Liver (tissue), 9 donors: Measurements from ENCODE around the gene DPP6. TPM values are rescaled to one million over a fixed set of nuclear protein-coding genes. Genes with fewer than 3 reads are reported as not detected.
A peak's percentile ranks its signal among the peaks of the same experiment; 100 is the strongest.

Experiments used
- DNase-seq: peaks from one replicate; pipeline ENCODE4 v3.0.0-alpha.2; 2017; ENCODE audit warnings: low spot score
- H3K27ac ChIP-seq, 2 donors: one replicate each; pipeline ENCODE4 v1.7.0; 2013; ENCODE audit warnings: inconsistent platforms in 2 of 2, low read length in 2 of 2, control low read depth in 1 of 2, low read depth in 1 of 2, mild to moderate bottlenecking in 1 of 2
- H3K27me3 ChIP-seq, 4 donors: one replicate each; pipeline versions ENCODE4 v1.6.1 to v1.7.0; 2013; ENCODE audit warnings: low read length in 3 of 4, inconsistent platforms in 1 of 4, mild to moderate bottlenecking in 1 of 4, moderate library complexity in 1 of 4; ENCODE audit not compliant: control insufficient read depth in 4 of 4, insufficient read depth in 4 of 4
- H3K36me3 ChIP-seq, 4 donors: one replicate each; pipeline versions ENCODE4 v1.6.1 to v1.7.0; 2013; ENCODE audit warnings: low read length in 3 of 4, mild to moderate bottlenecking in 3 of 4, low read depth in 1 of 4, moderate library complexity in 1 of 4; ENCODE audit not compliant: control insufficient read depth in 4 of 4, insufficient read depth in 3 of 4
- H3K4me1 ChIP-seq, 4 donors: one replicate each; pipeline versions ENCODE4 v1.6.1 to v1.7.0; 2013; ENCODE audit warnings: low read length in 3 of 4, mild to moderate bottlenecking in 3 of 4, moderate library complexity in 1 of 4; ENCODE audit not compliant: control insufficient read depth in 4 of 4, insufficient read depth in 4 of 4
- H3K4me3 ChIP-seq, 3 donors: one replicate each; pipeline versions ENCODE4 v1.6.1 to v1.7.0; 2013; ENCODE audit warnings: low read length in 3 of 3, control low read depth in 1 of 3, low read depth in 1 of 3, mild to moderate bottlenecking in 1 of 3
- H3K9ac ChIP-seq, 2 donors: one replicate each; pipeline ENCODE4 v1.7.0; 2013; ENCODE audit warnings: low read length in 2 of 2, mild to moderate bottlenecking in 2 of 2, moderate library complexity in 2 of 2, control low read depth in 1 of 2, low read depth in 1 of 2
- H3K9me3 ChIP-seq, 4 donors: one replicate each; pipeline versions ENCODE4 v1.6.1 to v1.7.0; 2013; ENCODE audit warnings: low read length in 3 of 4; ENCODE audit not compliant: control insufficient read depth in 4 of 4
- ATF3 ChIP-seq: IDR thresholded peaks from 2 replicates; pipeline ENCODE4 v1.6.1; 2016; ENCODE audit warnings: antibody characterized with exemption
- CTCF ChIP-seq: fragments of 150-350 bp; IDR thresholded peaks from 2 replicates; pipeline ENCODE4 v1.5.1; 2017; ENCODE audit warnings: improper control_type of control experiment, low read depth, low read length; ENCODE audit not compliant: missing input control
- EGR1 ChIP-seq, 2 donors: IDR thresholded peaks; 2 replicates each; pipeline ENCODE4 v1.6.1; 2016 to 2018; ENCODE audit warnings: antibody characterized with exemption in 2 of 2, low read depth in 2 of 2
- FOXA2 ChIP-seq: IDR thresholded peaks from 2 replicates; pipeline ENCODE4 v1.6.1; 2016; ENCODE audit warnings: antibody characterized with exemption
- GABPA ChIP-seq, 2 donors: IDR thresholded peaks in 1 of 2; conservative IDR thresholded peaks in 1 of 2; 2 replicates each; pipeline ENCODE4 v1.6.1; 2016; ENCODE audit warnings: antibody characterized with exemption in 2 of 2, mild to moderate bottlenecking in 1 of 2, moderate library complexity in 1 of 2
- HNF4A ChIP-seq, 2 donors: conservative IDR thresholded peaks; 2 replicates each; pipeline ENCODE4 v1.6.1; 2016; ENCODE audit warnings: antibody characterized with exemption in 2 of 2, mild to moderate bottlenecking in 2 of 2
- HNF4G ChIP-seq: IDR thresholded peaks from 2 replicates; pipeline ENCODE4 v1.6.1; 2016; ENCODE audit warnings: antibody characterized with exemption
- JUND ChIP-seq, 2 donors: IDR thresholded peaks; 2 replicates each; pipeline ENCODE4 v1.6.1; 2016; ENCODE audit warnings: antibody characterized with exemption in 2 of 2
- NR2F2 ChIP-seq: IDR thresholded peaks from 2 replicates; pipeline ENCODE4 v1.6.1; 2016; ENCODE audit warnings: antibody characterized with exemption
- RAD21 ChIP-seq, 2 donors: IDR thresholded peaks; 2 replicates each; pipeline ENCODE4 v1.6.1; 2016; ENCODE audit warnings: antibody characterized with exemption in 2 of 2, mild to moderate bottlenecking in 2 of 2
- REST ChIP-seq: IDR thresholded peaks from 2 replicates; pipeline ENCODE4 v1.6.1; 2016; ENCODE audit warnings: antibody characterized with exemption, mild to moderate bottlenecking
- RXRA ChIP-seq, 2 donors: IDR thresholded peaks; 2 replicates each; pipeline ENCODE4 v1.6.1; 2017 to 2018; ENCODE audit warnings: antibody characterized with exemption in 2 of 2, mild to moderate bottlenecking in 1 of 2
- SP1 ChIP-seq: IDR thresholded peaks from 2 replicates; pipeline ENCODE4 v1.6.1; 2018; ENCODE audit warnings: antibody characterized with exemption, mild to moderate bottlenecking
- TAF1 ChIP-seq: conservative IDR thresholded peaks from 2 replicates; pipeline ENCODE4 v1.6.1; 2016; ENCODE audit warnings: antibody characterized with exemption, mild to moderate bottlenecking
- YY1 ChIP-seq: IDR thresholded peaks from 2 replicates; pipeline ENCODE4 v1.6.1; 2016; ENCODE audit warnings: antibody characterized with exemption, mild to moderate bottlenecking
- ZBTB33 ChIP-seq: IDR thresholded peaks from 2 replicates; pipeline ENCODE4 v1.6.1; 2016; ENCODE audit warnings: antibody characterized with exemption
- WGBS: extraction: QIAGEN DNeasy Blood & Tissue Kit; methylation state at CpG from one replicate; pipeline ENCODE4 v1.1.7; 2013; 5-methylcytosine and 5-hydroxymethylcytosine counted together
- polyA plus RNA-seq, 2 donors: library from polyadenylated mRNA; stranded (reverse) in 1 of 2; unstranded in 1 of 2; fragments of 200-250 nt in 1 of 2; fragments of >200 nt in 1 of 2; fragmentation: Nextera tagmentation in 1 of 2; extraction: Ambion mirVana in 1 of 2; gene quantifications; one replicate each; pipeline versions ENCODE4 v1.2.1 to v1.2.3, GENCODE V29; 2013 to 2015
- total RNA-seq, 2 donors: library from RNA; depleted of rRNA; stranded (reverse); fragments of >200 nt; gene quantifications; one replicate each; pipeline ENCODE4 v1.2.3, GENCODE V29; 2014
- donor health status: healthy.
- donor health status: healthy.
- donor health status: healthy.
- donor health status: healthy.
- donor health status: healthy.

DPP6 gene
- total and polyA plus RNA-seq, 4 donors = 0.01 TPM; not detected in 3

- Histone ChIP-seq H3K9me3 (no peaks in the 10 kb centered on the region), H3K4me1 (peaks cover 0 to 2% (median 0%) of the 10 kb centered on the region in 4 donors), H3K27ac (no peak overlapping the region), H3K4me3 (no peak overlapping the region), H3K9ac (no peak overlapping the region), H3K36me3 (no peaks in the 10 kb centered on the region), H3K27me3 (no peaks in the 10 kb centered on the region)
- no peak for DNase-seq
- 86% methylated on average over 6 of the region's 6 CpGs for WGBS
- no peak for TF ChIP-seq JUND (IDR thresholded peaks at IDR 0.05)
- no peak for TF ChIP-seq FOXA2
- TF ChIP-seq GABPA (IDR thresholded peaks at IDR 0.05 in 1 of 2, conservative IDR thresholded peaks at IDR 0.05 in 1 of 2) = no peak
- TF ChIP-seq ATF3 = no peak
- TF ChIP-seq RAD21 (IDR thresholded peaks at IDR 0.05) = no peak
- TF ChIP-seq EGR1 (IDR thresholded peaks at IDR 0.05; ENCODE audit: low read depth in 2 of 2) = no peak
- no peak for TF ChIP-seq HNF4A (conservative IDR thresholded peaks at IDR 0.05)
- TF ChIP-seq NR2F2 = no peak
- TF ChIP-seq ZBTB33 = no peak
- no peak for TF ChIP-seq CTCF
- no peak for TF ChIP-seq HNF4G
- TF ChIP-seq SP1 = no peak
- no peak for TF ChIP-seq REST
- no peak for TF ChIP-seq TAF1
- TF ChIP-seq YY1 = no peak
These were observed 850.4 kb downstream of the DPP6 start for GRCh38 chr7:154902600-154903082.

- Histone ChIP-seq H3K36me3 (no peaks in the 10 kb centered on the region), H3K9ac (no peak overlapping the region), H3K9me3 (no peaks in the 10 kb centered on the region), H3K4me3 (no peak overlapping the region), H3K27ac (no peak overlapping the region), H3K4me1 (peaks cover 0 to 2% (median 0%) of the 10 kb centered on the region in 4 donors), H3K27me3 (no peaks in the 10 kb centered on the region)
- TF ChIP-seq HNF4A (conservative IDR thresholded peaks at IDR 0.05) (peak in 1 of 2 donors; percentile 31), FOXA2 (no peak), RXRA (IDR thresholded peaks at IDR 0.05) (peak; percentile 50 to 66), YY1 (no peak)
- no peak for DNase-seq
- 44% methylated on average over 14 of the region's 14 CpGs for WGBS
These were observed 851.0 kb downstream of the DPP6 start for GRCh38 chr7:154903083-154903731.
